ENCODE measurements around the gene RBMS1.

The RBMS1 gene

DNA sequence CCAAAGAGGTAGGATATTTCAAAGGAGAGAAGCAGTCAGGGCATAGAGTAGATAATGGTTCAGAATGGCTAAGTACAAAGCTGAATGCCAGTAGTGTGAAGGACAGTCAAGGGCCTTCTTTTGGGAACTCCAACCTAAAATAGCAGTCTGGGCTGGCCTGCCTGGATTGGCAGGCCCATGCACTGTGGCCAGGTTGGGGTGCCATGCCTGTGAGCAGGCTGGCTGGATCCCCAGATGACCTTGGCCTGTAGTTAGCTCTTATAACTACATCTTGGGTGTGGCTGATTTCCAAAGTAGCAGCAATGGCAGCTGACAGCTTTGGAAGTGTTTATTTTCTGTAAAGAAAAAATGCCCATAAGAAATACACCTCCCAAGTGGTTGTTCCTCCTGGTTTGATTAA is 242.0 kb downstream of the RBMS1 start:
- Histone ChIP-seq H3K79me2 (ENCODE audit: insufficient read depth, low read depth) (no peaks in the 10 kb centered on the region), H3K4me1 (ENCODE audit: low read depth, poor library complexity, severe bottlenecking) (no peaks in the 10 kb centered on the region), H4K20me1 (ENCODE audit: insufficient read depth) (no peaks in the 10 kb centered on the region), H3K9ac (no peak overlapping the region), H3K36me3 (ENCODE audit: insufficient read depth) (no peaks in the 10 kb centered on the region), H3K4me2 (no peak overlapping the region), H3K4me3 (IDR thresholded peaks at IDR 0.05; ENCODE audit: insufficient read depth, low read depth, low read length) (no peak overlapping the region), H3K27ac (no peak overlapping the region), H3K27me3 (ENCODE audit: insufficient read depth, low read depth) (no peaks in the 10 kb centered on the region), H2AFZ (ENCODE audit: low read depth) (no peak overlapping the region)
- TF ChIP-seq, protein P1, sequence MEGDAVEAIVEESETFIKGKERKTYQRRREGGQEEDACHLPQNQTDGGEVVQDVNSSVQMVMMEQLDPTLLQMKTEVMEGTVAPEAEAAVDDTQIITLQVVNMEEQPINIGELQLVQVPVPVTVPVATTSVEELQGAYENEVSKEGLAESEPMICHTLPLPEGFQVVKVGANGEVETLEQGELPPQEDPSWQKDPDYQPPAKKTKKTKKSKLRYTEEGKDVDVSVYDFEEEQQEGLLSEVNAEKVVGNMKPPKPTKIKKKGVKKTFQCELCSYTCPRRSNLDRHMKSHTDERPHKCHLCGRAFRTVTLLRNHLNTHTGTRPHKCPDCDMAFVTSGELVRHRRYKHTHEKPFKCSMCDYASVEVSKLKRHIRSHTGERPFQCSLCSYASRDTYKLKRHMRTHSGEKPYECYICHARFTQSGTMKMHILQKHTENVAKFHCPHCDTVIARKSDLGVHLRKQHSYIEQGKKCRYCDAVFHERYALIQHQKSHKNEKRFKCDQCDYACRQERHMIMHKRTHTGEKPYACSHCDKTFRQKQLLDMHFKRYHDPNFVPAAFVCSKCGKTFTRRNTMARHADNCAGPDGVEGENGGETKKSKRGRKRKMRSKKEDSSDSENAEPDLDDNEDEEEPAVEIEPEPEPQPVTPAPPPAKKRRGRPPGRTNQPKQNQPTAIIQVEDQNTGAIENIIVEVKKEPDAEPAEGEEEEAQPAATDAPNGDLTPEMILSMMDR (conservative IDR thresholded peaks at IDR 0.05; ENCODE audit: low read depth, low read length), result no peak

GRCh38 chr2:160249876-160250275 is 243.7 kb downstream of the RBMS1 start:
- no peaks in the 10 kb centered on the region for H3K79me2 ChIP-seq (ENCODE audit: insufficient read depth, low read depth)
- H3K27ac ChIP-seq, result no peak overlapping the region
- no peaks in the 10 kb centered on the region for H4K20me1 ChIP-seq (ENCODE audit: insufficient read depth)
- no peaks in the 10 kb centered on the region for H3K4me1 ChIP-seq (ENCODE audit: low read depth, poor library complexity, severe bottlenecking)
- H3K4me3 ChIP-seq (IDR thresholded peaks at IDR 0.05; ENCODE audit: insufficient read depth, low read depth, low read length), result no peak overlapping the region
- H3K9ac ChIP-seq, result no peak overlapping the region
- TF ChIP-seq, protein P1 (conservative IDR thresholded peaks at IDR 0.05; ENCODE audit: low read depth, low read length), result no peak
- no peak overlapping the region for H2AFZ ChIP-seq (ENCODE audit: low read depth)
- no peaks in the 10 kb centered on the region for H3K36me3 ChIP-seq (ENCODE audit: insufficient read depth)
- H3K27me3 ChIP-seq (ENCODE audit: insufficient read depth, low read depth), result no peaks in the 10 kb centered on the region
- H3K4me2 ChIP-seq, result no peak overlapping the region

GRCh38 chr2:160247296-160248035 is 246.1 kb downstream of the RBMS1 start:
- no peak overlapping the region for H3K4me2 ChIP-seq
- no peaks in the 10 kb centered on the region for H3K36me3 ChIP-seq (ENCODE audit: insufficient read depth)
- no peaks in the 10 kb centered on the region for H4K20me1 ChIP-seq (ENCODE audit: insufficient read depth)
- TF ChIP-seq, protein P1 (conservative IDR thresholded peaks at IDR 0.05; ENCODE audit: low read depth, low read length), result no peak
- H3K79me2 ChIP-seq (ENCODE audit: insufficient read depth, low read depth), result no peaks in the 10 kb centered on the region
- H3K9ac ChIP-seq, result no peak overlapping the region
- H3K27me3 ChIP-seq (ENCODE audit: insufficient read depth, low read depth), result no peaks in the 10 kb centered on the region
- H3K4me3 ChIP-seq (IDR thresholded peaks at IDR 0.05; ENCODE audit: insufficient read depth, low read depth, low read length), result no peak overlapping the region
- H3K27ac ChIP-seq, result no peak overlapping the region
- H2AFZ ChIP-seq (ENCODE audit: low read depth), result no peak overlapping the region
- peaks cover 17% of the 10 kb centered on the region for H3K4me1 ChIP-seq (ENCODE audit: low read depth, poor library complexity, severe bottlenecking)

DNA sequence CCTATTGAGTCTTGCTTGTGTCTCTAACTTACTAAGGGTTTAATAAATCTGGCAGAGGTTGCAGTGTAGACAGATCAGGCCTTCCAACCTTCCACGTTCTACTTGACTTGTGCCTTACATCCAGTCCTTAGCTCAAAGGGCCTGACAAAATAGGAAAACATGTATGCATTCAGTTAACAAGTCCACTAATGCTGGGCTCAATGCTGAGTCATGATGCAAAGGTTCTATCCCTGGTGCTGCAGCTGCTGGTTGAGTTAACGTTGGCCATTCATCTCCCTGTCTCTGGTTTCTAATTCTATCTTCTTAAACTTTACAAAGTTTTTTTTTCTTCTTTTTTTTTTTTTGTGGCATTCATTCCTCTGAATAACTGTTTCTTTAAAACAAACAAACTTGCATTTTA is 247.3 kb downstream of the RBMS1 start:
- Histone ChIP-seq H3K27ac (no peak overlapping the region), H3K9ac (no peak overlapping the region), H3K27me3 (ENCODE audit: insufficient read depth, low read depth) (no peaks in the 10 kb centered on the region), H3K4me1 (ENCODE audit: low read depth, poor library complexity, severe bottlenecking) (peaks cover 17% of the 10 kb centered on the region), H4K20me1 (ENCODE audit: insufficient read depth) (no peaks in the 10 kb centered on the region), H2AFZ (ENCODE audit: low read depth) (no peak overlapping the region), H3K79me2 (ENCODE audit: insufficient read depth, low read depth) (no peaks in the 10 kb centered on the region), H3K36me3 (ENCODE audit: insufficient read depth) (no peaks in the 10 kb centered on the region), H3K4me2 (no peak overlapping the region), H3K4me3 (IDR thresholded peaks at IDR 0.05; ENCODE audit: insufficient read depth, low read depth, low read length) (no peak overlapping the region)
- TF ChIP-seq, protein P1 (conservative IDR thresholded peaks at IDR 0.05; ENCODE audit: low read depth, low read length), result no peak
